Endothelial cell of umbilical vein (primary cell): ENCODE data around the gene TUBGCP2.

ENCODE experiments used
- POLR2A ChIP-seq: IDR thresholded peaks from 2 replicates; pipeline ENCODE4 v1.6.1; 2012; ENCODE audit warnings: low read depth, mild to moderate bottlenecking, control low read depth, low read length
- POLR2AphosphoS5 ChIP-seq: IDR thresholded peaks from 2 replicates; pipeline ENCODE4 v1.6.1; 2012; ENCODE audit warnings: low read depth, mild to moderate bottlenecking, control low read depth, low read length, moderate library complexity; ENCODE audit not compliant: insufficient read depth
- TF ChIP-seq, protein P1 (sequence below), 2 donors: IDR thresholded peaks; 1 replicate in 1 of 2; 2 replicates in 1 of 2; pipeline ENCODE4 v1.5.1; 2011; ENCODE audit warnings: low read length in 2 of 2, mild to moderate bottlenecking in 2 of 2, moderate library complexity in 2 of 2, control low read depth in 1 of 2, inconsistent platforms in 1 of 2, low read depth in 1 of 2; ENCODE audit not compliant: insufficient read depth in 1 of 2; ENCODE audit errors: extremely low read depth in 1 of 2

DNA sequence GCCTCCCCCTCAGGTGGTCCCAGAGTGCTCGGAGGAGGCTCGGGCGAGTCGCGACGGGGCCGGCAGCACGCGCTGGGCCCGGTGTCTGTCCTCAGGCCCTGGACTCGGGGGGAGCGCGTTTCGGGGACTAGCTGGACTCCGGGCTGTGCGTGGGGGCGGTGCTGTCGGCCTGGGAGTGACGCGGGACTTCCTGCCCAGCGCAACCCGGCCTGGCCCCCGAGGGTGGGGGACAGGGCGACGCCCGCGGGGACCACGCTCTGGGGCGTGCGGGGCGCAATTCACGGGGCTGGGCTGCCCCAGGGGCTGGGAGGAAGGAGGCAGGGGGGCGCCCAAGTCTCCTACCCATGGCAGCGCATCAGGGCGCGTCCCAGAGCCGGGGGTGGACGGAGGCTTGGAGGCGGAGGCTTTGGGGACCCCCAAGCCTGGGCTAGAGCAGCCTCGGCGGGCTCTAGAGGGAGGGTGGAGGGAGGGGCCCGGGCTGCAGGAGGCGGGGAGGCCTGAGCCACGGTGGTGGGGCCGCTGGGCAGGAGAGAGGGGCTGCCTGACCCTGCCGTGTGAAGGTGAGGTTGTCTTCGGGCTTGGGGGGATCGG, 73.3 kb downstream of the TUBGCP2 start:
- TF ChIP-seq, protein P1, sequence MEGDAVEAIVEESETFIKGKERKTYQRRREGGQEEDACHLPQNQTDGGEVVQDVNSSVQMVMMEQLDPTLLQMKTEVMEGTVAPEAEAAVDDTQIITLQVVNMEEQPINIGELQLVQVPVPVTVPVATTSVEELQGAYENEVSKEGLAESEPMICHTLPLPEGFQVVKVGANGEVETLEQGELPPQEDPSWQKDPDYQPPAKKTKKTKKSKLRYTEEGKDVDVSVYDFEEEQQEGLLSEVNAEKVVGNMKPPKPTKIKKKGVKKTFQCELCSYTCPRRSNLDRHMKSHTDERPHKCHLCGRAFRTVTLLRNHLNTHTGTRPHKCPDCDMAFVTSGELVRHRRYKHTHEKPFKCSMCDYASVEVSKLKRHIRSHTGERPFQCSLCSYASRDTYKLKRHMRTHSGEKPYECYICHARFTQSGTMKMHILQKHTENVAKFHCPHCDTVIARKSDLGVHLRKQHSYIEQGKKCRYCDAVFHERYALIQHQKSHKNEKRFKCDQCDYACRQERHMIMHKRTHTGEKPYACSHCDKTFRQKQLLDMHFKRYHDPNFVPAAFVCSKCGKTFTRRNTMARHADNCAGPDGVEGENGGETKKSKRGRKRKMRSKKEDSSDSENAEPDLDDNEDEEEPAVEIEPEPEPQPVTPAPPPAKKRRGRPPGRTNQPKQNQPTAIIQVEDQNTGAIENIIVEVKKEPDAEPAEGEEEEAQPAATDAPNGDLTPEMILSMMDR (IDR thresholded peaks at IDR 0.05; ENCODE audit: extremely low read depth in 1 of 2, insufficient read depth in 1 of 2, low read depth in 1 of 2, low read length in 2 of 2) = no peak
- no peak for TF ChIP-seq POLR2AphosphoS5
- TF ChIP-seq POLR2A = no peak
